ENCODE results near the gene TMEM225B. TPM values are rescaled to one million over a fixed set of nuclear protein-coding genes. Genes with fewer than 3 reads are reported as not detected.
"Not testable (repeated sequence)": the region's sequence is repeated elsewhere in the genome, so short reads cannot be mapped to it uniquely, and the experiment has no call there.

TMEM225B gene
- total and polyA plus RNA-seq, 11 donors = 0.10 to 0.52 (median 0.51) TPM; not detected in 6

DNA sequence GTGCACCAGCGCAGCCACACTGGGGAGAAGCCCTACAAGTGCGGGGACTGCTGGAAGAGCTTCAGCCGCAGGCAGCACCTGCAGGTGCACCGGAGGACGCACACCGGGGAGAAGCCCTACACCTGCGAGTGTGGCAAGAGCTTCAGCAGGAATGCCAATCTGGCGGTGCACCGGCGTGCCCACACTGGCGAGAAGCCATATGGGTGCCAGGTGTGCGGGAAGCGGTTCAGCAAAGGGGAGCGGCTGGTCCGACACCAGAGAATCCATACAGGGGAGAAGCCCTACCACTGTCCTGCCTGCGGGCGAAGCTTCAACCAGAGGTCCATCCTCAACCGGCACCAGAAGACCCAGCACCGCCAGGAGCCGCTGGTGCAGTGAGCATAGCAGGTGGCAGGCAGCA lies 31.6 kb downstream of the TMEM225B start:
- TF ChIP-seq POLR2A (IDR thresholded peaks at IDR 0.05) (no peak), CTCF (IDR thresholded peaks at IDR 0.05) (no peak)
- peaks cover 0 to 99% (median 82%) of the 10 kb centered on the region in 9 donors for H3K36me3 ChIP-seq
- 92 to 97% (median 95%) methylated on average over 18 to 20 of the region's 20 CpGs for WGBS, 4 donors
- no peak overlapping the region for H3K27ac ChIP-seq
- no peak overlapping the region for H3K4me3 ChIP-seq
- intact Hi-C loops (cut with DNase I) = loop anchor here in 2 of 10 donors (10.0 kb wide), 2 partner anchors 115 to 275 kb away; no protein-coding TSS in a partner anchor
- no peak for ATAC-seq
- H3K4me1 ChIP-seq = peaks cover 0 to 13% (median 2%) of the 10 kb centered on the region in 12 donors
- no peaks in the 10 kb centered on the region for H3K27me3 ChIP-seq
- no peaks in the 10 kb centered on the region for H3K9me3 ChIP-seq
- DNase-seq = no peak

GRCh38 chr7:99631295-99632109 lies 33.4 kb downstream of the TMEM225B start:
- DNase-seq (peak in 1 of 5 donors; percentile 62), ATAC-seq (peak; percentile 83 to 92 (median 90))
- Histone ChIP-seq H3K36me3 (peaks cover 0 to 89% (median 63%) of the 10 kb centered on the region in 9 donors), H3K9me3 (no peaks in the 10 kb centered on the region), H3K27me3 (no peaks in the 10 kb centered on the region), H3K27ac (peak overlapping the region in 3 of 12 donors; percentile 33 to 54 (median 41)), H3K4me1 (peaks cover 0 to 13% (median 2%) of the 10 kb centered on the region in 12 donors), H3K4me3 (no peak overlapping the region)
- intact Hi-C loops (cut with DNase I) = loop anchor here in 2 of 10 donors (10.0 kb wide), 1 partner anchor 273 kb away; no protein-coding TSS in a partner anchor
- TF ChIP-seq CTCF (IDR thresholded peaks at IDR 0.05) = peak in 6 of 12 donors; percentile 19 to 44 (median 27)
- TF ChIP-seq POLR2A (IDR thresholded peaks at IDR 0.05) = no peak
- WGBS, 4 donors = 41 to 44% (median 44%) methylated on average over 9 of the region's 9 CpGs

DNA sequence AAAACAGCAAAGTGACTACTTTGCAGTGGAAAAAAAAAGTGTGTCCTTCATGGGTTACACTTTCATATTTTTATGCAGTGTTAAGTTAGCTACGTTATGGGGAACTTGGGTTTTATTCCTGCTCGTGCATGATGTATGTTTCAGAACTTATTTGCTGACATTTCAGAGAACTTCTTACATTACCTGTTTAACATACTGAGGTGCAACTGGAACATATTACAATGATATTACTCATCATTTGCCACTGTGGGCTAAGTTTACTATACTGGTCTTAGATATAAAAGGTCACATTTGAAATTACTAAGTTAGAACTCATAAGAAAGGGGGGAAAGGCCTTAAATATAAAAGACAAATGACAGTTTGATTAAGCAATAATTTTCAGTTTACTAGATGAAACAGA lies 39.3 kb downstream of the TMEM225B start:
- H3K27ac ChIP-seq, H3K4me1 ChIP-seq, H3K4me3 ChIP-seq, H3K9me3 ChIP-seq, H3K27me3 ChIP-seq, DNase-seq, ATAC-seq: not testable (repeated sequence)
- peaks cover 0 to 38% (median 16%) of the 10 kb centered on the region in 9 donors for H3K36me3 ChIP-seq
- intact Hi-C loops (cut with DNase I) = loop anchor here in 2 of 10 donors (10.0 kb wide), 1 partner anchor 267 kb away; no protein-coding TSS in a partner anchor
- WGBS, 4 donors = 83 to 86% (median 84%) methylated on average over 2 of the region's 2 CpGs

GRCh38 chr7:99638731-99639130 lies 40.7 kb downstream of the TMEM225B start:
- intact Hi-C loops (cut with DNase I) = loop anchor here in 2 of 10 donors (10.0 kb wide), 1 partner anchor 266 kb away; no protein-coding TSS in a partner anchor
- no peaks in the 10 kb centered on the region for H3K4me1 ChIP-seq
- no peaks in the 10 kb centered on the region for H3K9me3 ChIP-seq
- no peak overlapping the region for H3K27ac ChIP-seq
- H3K36me3 ChIP-seq = peaks cover 0 to 32% (median 15%) of the 10 kb centered on the region in 9 donors
- DNase-seq (no peak), ATAC-seq (no peak)
- WGBS, 4 donors = 92 to 96% (median 94%) methylated on average over 20 to 23 of the region's 23 CpGs
- no peak overlapping the region for H3K4me3 ChIP-seq
- no peak for TF ChIP-seq CTCF (IDR thresholded peaks at IDR 0.05)
- TF ChIP-seq POLR2A (IDR thresholded peaks at IDR 0.05) = no peak
- H3K27me3 ChIP-seq = no peaks in the 10 kb centered on the region

Measured in heart left ventricle (tissue), 16 donors.